BLaER1 treated with 17β-estradiol and CSF1 and Interleukin-3, amounts not matched to agents 10 nM and 100 nM (cell line): Measurements from ENCODE around the gene ZNF335.
A peak's percentile ranks its signal among the peaks of the same experiment; 100 is the strongest.

Experiments
- H3K27ac ChIP-seq, 11 experiments: shearing (Covaris generic); formaldehyde crosslinking; 2 replicates each; pipeline ENCODE4 v1.8.1; 2022
- H3K27me3 ChIP-seq, 11 experiments: shearing (Covaris generic); formaldehyde crosslinking; 2 replicates each; pipeline ENCODE4 v1.8.1; 2022
- H3K36me3 ChIP-seq, 11 experiments: shearing (Covaris generic); formaldehyde crosslinking; 2 replicates each; pipeline ENCODE4 v1.8.1; 2022
- H3K4me1 ChIP-seq, 10 experiments: shearing (Covaris generic); formaldehyde crosslinking; 2 replicates each; pipeline ENCODE4 v1.8.1; 2022
- H3K4me2 ChIP-seq, 11 experiments: shearing (Covaris generic); formaldehyde crosslinking; 2 replicates each; pipeline ENCODE4 v1.8.1; 2022
- H3K4me3 ChIP-seq, 10 experiments: shearing (Covaris generic); formaldehyde crosslinking; 2 replicates each; pipeline ENCODE4 v1.8.1; 2022
- H3K9ac ChIP-seq, 11 experiments: shearing (Covaris generic); formaldehyde crosslinking; 2 replicates each; pipeline ENCODE4 v1.8.1; 2022
- H3K9me3 ChIP-seq, 11 experiments: shearing (Covaris generic); formaldehyde crosslinking; replicated peaks in 1 of 11; 2 replicates each; pipeline ENCODE4 v1.8.1; 2022
- H4K20me1 ChIP-seq, 11 experiments: shearing (Covaris generic); formaldehyde crosslinking; 2 replicates each; pipeline ENCODE4 v1.8.1; 2022
- Cebpa-rat ChIP-seq, 11 experiments: shearing (Covaris generic); IDR thresholded peaks; 2 replicates each; pipeline ENCODE4 v1.8.1; 2022

Gene ZNF335

GRCh38 chr20:46013322-46013828, 41.4 kb upstream of the ZNF335 start:
- Histone ChIP-seq H3K27ac (peak overlapping the region in 2 of 11 experiments; percentile 22 to 28; a peak in 3 of 22 replicates), H3K9ac (peak overlapping the region in 3 of 11 experiments; percentile 33 to 56 (median 43); a peak in 1 of 22 replicates), H4K20me1 (peaks cover 0 to 53% (median 9%) of the 10 kb centered on the region in 11 experiments; a peak in 12 of 22 replicates), H3K4me3 (peak overlapping the region in 5 of 10 experiments; percentile 30 to 74 (median 64); a peak in 11 of 20 replicates), H3K4me1 (peaks cover 44 to 98% (median 83%) of the 10 kb centered on the region in 10 experiments), H3K27me3 (peaks cover 0 to 64% (median 55%) of the 10 kb centered on the region in 11 experiments; a peak in 19 of 22 replicates), H3K36me3 (peaks cover 0 to 74% (median 14%) of the 10 kb centered on the region in 11 experiments; a peak in 11 of 22 replicates), H3K4me2 (peak overlapping the region; percentile 63 to 97 (median 84)), H3K9me3 (peaks cover 0 to 41% (median 27%) of the 10 kb centered on the region in 11 experiments; a peak in 18 of 22 replicates)
- no peak for TF ChIP-seq Cebpa-rat (IDR thresholded peaks at IDR 0.05)

- Histone ChIP-seq H3K4me1 (peaks cover 44 to 98% (median 83%) of the 10 kb centered on the region in 10 experiments), H3K4me3 (peak overlapping the region in 5 of 10 experiments; percentile 53 to 74 (median 64); a peak in 9 of 20 replicates), H3K9me3 (peaks cover 0 to 41% (median 27%) of the 10 kb centered on the region in 11 experiments; a peak in 18 of 22 replicates), H3K27me3 (peaks cover 0 to 68% (median 55%) of the 10 kb centered on the region in 11 experiments; a peak in 19 of 22 replicates), H3K27ac (peak overlapping the region in 1 of 11 experiments; percentile 28; a peak in 1 of 22 replicates), H4K20me1 (peaks cover 0 to 50% (median 9%) of the 10 kb centered on the region in 11 experiments; a peak in 12 of 22 replicates), H3K9ac (peak overlapping the region in 2 of 11 experiments; percentile 10 to 56; a peak in 1 of 22 replicates), H3K4me2 (peak overlapping the region in 8 of 11 experiments; percentile 63 to 97 (median 88); a peak in 15 of 22 replicates), H3K36me3 (peaks cover 0 to 74% (median 14%) of the 10 kb centered on the region in 11 experiments; a peak in 11 of 22 replicates)
- no peak for TF ChIP-seq Cebpa-rat (IDR thresholded peaks at IDR 0.05)
Observed at GRCh38 chr20:46012921-46013320, 40.9 kb upstream of the ZNF335 start.

GRCh38 chr20:46011631-46012482, 39.9 kb upstream of the ZNF335 start:
- H3K4me2 ChIP-seq, result peak overlapping the region in 7 of 11 experiments; percentile 56 to 97 (median 89); a peak in 13 of 22 replicates
- H3K4me3 ChIP-seq, result peak overlapping the region in 7 of 10 experiments; percentile 16 to 74 (median 63); a peak in 13 of 20 replicates
- peak overlapping the region in 1 of 11 experiments; percentile 18; a peak in 1 of 22 replicates for H3K27ac ChIP-seq
- peaks cover 0 to 68% (median 6%) of the 10 kb centered on the region in 11 experiments; a peak in 10 of 22 replicates for H3K36me3 ChIP-seq
- TF ChIP-seq Cebpa-rat (IDR thresholded peaks at IDR 0.05), result no peak
- peaks cover 0 to 79% (median 63%) of the 10 kb centered on the region in 11 experiments; a peak in 19 of 22 replicates for H3K27me3 ChIP-seq
- H3K4me1 ChIP-seq, result peaks cover 44 to 98% (median 83%) of the 10 kb centered on the region in 10 experiments
- peaks cover 0 to 47% (median 9%) of the 10 kb centered on the region in 11 experiments; a peak in 12 of 22 replicates for H4K20me1 ChIP-seq
- peaks cover 0 to 37% (median 21%) of the 10 kb centered on the region in 11 experiments; a peak in 18 of 22 replicates for H3K9me3 ChIP-seq
- H3K9ac ChIP-seq, result peak overlapping the region in 3 of 11 experiments; percentile 31 to 74 (median 70); a peak in 4 of 22 replicates

GRCh38 chr20:46010491-46011391, 38.7 kb upstream of the ZNF335 start:
- H3K4me3 ChIP-seq, result peak overlapping the region in 8 of 10 experiments; percentile 6 to 74 (median 59); a peak in 15 of 20 replicates
- peaks cover 54 to 98% (median 88%) of the 10 kb centered on the region in 10 experiments for H3K4me1 ChIP-seq
- TF ChIP-seq Cebpa-rat (IDR thresholded peaks at IDR 0.05), result no peak
- H3K27me3 ChIP-seq, result peaks cover 0 to 90% (median 72%) of the 10 kb centered on the region in 11 experiments; a peak in 19 of 22 replicates
- H4K20me1 ChIP-seq, result peaks cover 0 to 38% (median 9%) of the 10 kb centered on the region in 11 experiments; a peak in 12 of 22 replicates
- peak overlapping the region in 6 of 11 experiments; percentile 0 to 81 (median 72); a peak in 9 of 22 replicates for H3K9ac ChIP-seq
- peaks cover 0 to 30% (median 21%) of the 10 kb centered on the region in 11 experiments; a peak in 18 of 22 replicates for H3K9me3 ChIP-seq
- peaks cover 0 to 57% (median 0%) of the 10 kb centered on the region in 11 experiments; a peak in 10 of 22 replicates for H3K36me3 ChIP-seq
- peak overlapping the region in 9 of 11 experiments; percentile 0 to 48 (median 17); a peak in 11 of 22 replicates for H3K27ac ChIP-seq
- peak overlapping the region in 10 of 11 experiments; percentile 6 to 97 (median 86); a peak in 19 of 22 replicates for H3K4me2 ChIP-seq

DNA sequence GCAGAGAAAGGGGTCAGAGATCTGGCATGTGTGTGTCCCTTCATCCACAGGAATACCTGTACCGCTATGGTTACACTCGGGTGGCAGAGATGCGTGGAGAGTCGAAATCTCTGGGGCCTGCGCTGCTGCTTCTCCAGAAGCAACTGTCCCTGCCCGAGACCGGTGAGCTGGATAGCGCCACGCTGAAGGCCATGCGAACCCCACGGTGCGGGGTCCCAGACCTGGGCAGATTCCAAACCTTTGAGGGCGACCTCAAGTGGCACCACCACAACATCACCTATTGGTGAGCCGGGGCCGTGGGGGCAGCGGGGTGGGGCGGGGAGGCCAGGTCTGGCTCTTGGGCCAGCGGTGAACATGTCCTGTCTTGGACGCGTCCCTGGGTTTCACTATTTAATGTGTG, 37.8 kb upstream of the ZNF335 start:
- peaks cover 0 to 48% (median 0%) of the 10 kb centered on the region in 11 experiments; a peak in 10 of 22 replicates for H3K36me3 ChIP-seq
- peaks cover 62 to 98% (median 93%) of the 10 kb centered on the region in 10 experiments for H3K4me1 ChIP-seq
- H3K9me3 ChIP-seq, result peaks cover 0 to 30% (median 21%) of the 10 kb centered on the region in 11 experiments; a peak in 18 of 22 replicates
- peak overlapping the region in 6 of 11 experiments; percentile 67 to 83 (median 78); a peak in 12 of 22 replicates for H3K9ac ChIP-seq
- H4K20me1 ChIP-seq, result peaks cover 0 to 38% (median 9%) of the 10 kb centered on the region in 11 experiments; a peak in 12 of 22 replicates
- no peak for TF ChIP-seq Cebpa-rat (IDR thresholded peaks at IDR 0.05)
- peak overlapping the region in 8 of 11 experiments; percentile 86 to 97 (median 94); a peak in 13 of 22 replicates for H3K27ac ChIP-seq
- peak overlapping the region; percentile 84 to 98 (median 95); a peak in 21 of 22 replicates for H3K4me2 ChIP-seq
- H3K4me3 ChIP-seq, result peak overlapping the region in 8 of 10 experiments; percentile 53 to 74 (median 59); a peak in 14 of 20 replicates
- H3K27me3 ChIP-seq, result peaks cover 0 to 93% (median 72%) of the 10 kb centered on the region in 11 experiments; a peak in 19 of 22 replicates

GRCh38 chr20:46007671-46008070, 35.7 kb upstream of the ZNF335 start:
- Histone ChIP-seq H4K20me1 (peaks cover 0 to 21% (median 7%) of the 10 kb centered on the region in 11 experiments; a peak in 8 of 22 replicates), H3K4me2 (peak overlapping the region; percentile 84 to 98 (median 95)), H3K27ac (peak overlapping the region; percentile 56 to 97 (median 93); a peak in 21 of 22 replicates), H3K4me1 (peaks cover 70 to 98% (median 95%) of the 10 kb centered on the region in 10 experiments), H3K9me3 (peaks cover 0 to 26% (median 21%) of the 10 kb centered on the region in 11 experiments; a peak in 18 of 22 replicates), H3K27me3 (peaks cover 0 to 92% (median 58%) of the 10 kb centered on the region in 11 experiments; a peak in 19 of 22 replicates), H3K4me3 (peak overlapping the region in 9 of 10 experiments; percentile 53 to 74 (median 55); a peak in 15 of 20 replicates), H3K36me3 (peaks cover 0 to 27% (median 0%) of the 10 kb centered on the region in 11 experiments; a peak in 10 of 22 replicates), H3K9ac (peak overlapping the region; percentile 39 to 83 (median 74); a peak in 21 of 22 replicates)
- TF ChIP-seq Cebpa-rat (IDR thresholded peaks at IDR 0.05), result no peak
